ENCODE data around the gene OTUD5.

OTUD5 gene

GRCh38 chrX:48957477-48957826, at the start of gene OTUD5:
Gene OTUD5 (minus strand): TSS chrX:48957607. CDS start chrX:48957570, 37 bp downstream.
- Histone ChIP-seq H3K79me2 (ENCODE audit: low read length) (peaks cover 51% of the 10 kb centered on the region), H3K9me2 (replicated peaks; ENCODE audit: insufficient read depth, low read length) (no peaks in the 10 kb centered on the region), H3F3A (ENCODE audit: insufficient read depth, low read length) (peaks cover 3% of the 10 kb centered on the region), H3K4me2 (ENCODE audit: low read depth, low read length) (peak within 1 kb of the TSS; percentile 86), H3K9ac (ENCODE audit: low read length) (peak within 1 kb of the TSS; percentile 92), H3K4me1 (ENCODE audit: low read length) (peaks cover 33% of the 10 kb centered on the region), H3K9me3 (replicated peaks; ENCODE audit: insufficient read depth, low read length) (no peaks in the 10 kb centered on the region), H4K20me1 (ENCODE audit: insufficient read depth, low read length) (no peaks in the 10 kb centered on the region), H2AFZ (ENCODE audit: low read length) (peak within 1 kb of the TSS; percentile 23; the same call in 1 of the 2 replicates), H3K4me3 (ENCODE audit: low read length) (peak within 1 kb of the TSS; percentile 85), H3K36me3 (replicated peaks; ENCODE audit: insufficient read depth, low read length) (no peaks in the 10 kb centered on the region), H3K27ac (ENCODE audit: low read length) (peak within 1 kb of the TSS; percentile 100), H3K27me3 (replicated peaks; ENCODE audit: insufficient read depth, low read length) (no peaks in the 10 kb centered on the region)
- TF ChIP-seq EZH2 (optimal IDR thresholded peaks at IDR 0.05; ENCODE audit: low read depth, low read length) = no peak
- no peak for TF ChIP-seq EZH2phosphoT487 (IDR thresholded peaks at IDR 0.05; ENCODE audit: low read length)
- no peak for TF ChIP-seq CTCF (IDR thresholded peaks at IDR 0.05; ENCODE audit: low read length)
- no peak for DNase-seq

DNA sequence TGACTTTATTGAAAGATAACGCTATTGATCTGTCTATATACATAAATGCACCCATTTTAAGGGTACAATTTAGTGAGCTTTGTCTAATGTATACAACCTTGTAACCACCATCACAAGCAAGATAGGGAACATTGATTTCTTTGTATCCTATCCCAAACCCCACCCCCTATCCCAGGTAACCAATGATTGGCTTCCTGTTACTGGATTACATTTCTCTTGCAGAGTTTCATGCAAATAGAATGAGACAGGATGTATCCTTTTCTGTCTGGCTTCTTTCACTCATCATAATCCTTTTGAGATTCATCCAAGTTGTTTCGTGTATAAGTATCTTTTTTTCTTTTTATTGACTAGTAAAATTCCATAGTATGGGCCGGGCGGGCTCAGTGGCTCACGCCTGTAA, 46.3 kb upstream of the OTUD5 start:
- TF ChIP-seq CTCF (IDR thresholded peaks at IDR 0.05; ENCODE audit: low read length) = no peak
- no peak for TF ChIP-seq EZH2 (optimal IDR thresholded peaks at IDR 0.05; ENCODE audit: low read depth, low read length)
- no peak for TF ChIP-seq EZH2phosphoT487 (IDR thresholded peaks at IDR 0.05; ENCODE audit: low read length)
- H3K4me3 ChIP-seq (ENCODE audit: low read length) = no peak overlapping the region

GRCh38 chrX:49002091-49002935, 44.9 kb upstream of the OTUD5 start, which contains the start of gene GRIPAP1:
Gene GRIPAP1 (minus strand): TSS chrX:49002264. CDS start chrX:49002229, 35 bp downstream.
- H3K79me2 ChIP-seq (ENCODE audit: low read length) = peaks cover 16% of the 10 kb centered on the region
- no peaks in the 10 kb centered on the region for H3K27me3 ChIP-seq (replicated peaks; ENCODE audit: insufficient read depth, low read length)
- H3K4me2 ChIP-seq (ENCODE audit: low read depth, low read length) = peak within 1 kb of the TSS; percentile 55
- no peaks in the 10 kb centered on the region for H3K4me1 ChIP-seq (ENCODE audit: low read length)
- H3K9ac ChIP-seq (ENCODE audit: low read length) = peak within 1 kb of the TSS; percentile 85
- peak within 1 kb of the TSS; percentile 51 for H2AFZ ChIP-seq (ENCODE audit: low read length)
- H4K20me1 ChIP-seq (ENCODE audit: insufficient read depth, low read length) = no peaks in the 10 kb centered on the region
- TF ChIP-seq EZH2phosphoT487 (IDR thresholded peaks at IDR 0.05; ENCODE audit: low read length) (no peak), CTCF (IDR thresholded peaks at IDR 0.05; ENCODE audit: low read length) (no peak), EZH2 (optimal IDR thresholded peaks at IDR 0.05; ENCODE audit: low read depth, low read length) (no peak)
- H3K36me3 ChIP-seq (replicated peaks; ENCODE audit: insufficient read depth, low read length) = no peaks in the 10 kb centered on the region
- H3K27ac ChIP-seq (ENCODE audit: low read length) = peak within 1 kb of the TSS; percentile 87
- H3F3A ChIP-seq (ENCODE audit: insufficient read depth, low read length) = no peaks in the 10 kb centered on the region
- H3K9me3 ChIP-seq (replicated peaks; ENCODE audit: insufficient read depth, low read length) = no peaks in the 10 kb centered on the region
- no peaks in the 10 kb centered on the region for H3K9me2 ChIP-seq (replicated peaks; ENCODE audit: insufficient read depth, low read length)
- DNase-seq = peak; percentile 87
- peak within 1 kb of the TSS; percentile 82 for H3K4me3 ChIP-seq (ENCODE audit: low read length)

More for the DNA sequence above, 46.3 kb upstream of the OTUD5 start:
- no peaks in the 10 kb centered on the region for H3K9me2 ChIP-seq (replicated peaks; ENCODE audit: insufficient read depth, low read length)
- H4K20me1 ChIP-seq (ENCODE audit: insufficient read depth, low read length) = no peaks in the 10 kb centered on the region
- H3K27ac ChIP-seq (ENCODE audit: low read length) = no peak overlapping the region
- no peak overlapping the region for H3K4me2 ChIP-seq (ENCODE audit: low read depth, low read length)
- no peaks in the 10 kb centered on the region for H3K36me3 ChIP-seq (replicated peaks; ENCODE audit: insufficient read depth, low read length)
- no peak overlapping the region for H2AFZ ChIP-seq (ENCODE audit: low read length)
- H3K9me3 ChIP-seq (replicated peaks; ENCODE audit: insufficient read depth, low read length) = no peaks in the 10 kb centered on the region
- H3K4me1 ChIP-seq (ENCODE audit: low read length) = no peaks in the 10 kb centered on the region
- DNase-seq = no peak
- peaks cover 16% of the 10 kb centered on the region for H3K79me2 ChIP-seq (ENCODE audit: low read length)
- no peak overlapping the region for H3K9ac ChIP-seq (ENCODE audit: low read length)
- no peaks in the 10 kb centered on the region for H3F3A ChIP-seq (ENCODE audit: insufficient read depth, low read length)
- H3K27me3 ChIP-seq (replicated peaks; ENCODE audit: insufficient read depth, low read length) = no peaks in the 10 kb centered on the region

Data from MM.1S (cell line).